ENCODE measurements around the gene FUCA2.
"Not testable (repeated sequence)": the region's sequence is repeated elsewhere in the genome, so short reads cannot be mapped to it uniquely, and the experiment has no call there.

FUCA2 gene

GRCh38 chr6:143485967-143486366 lies 25.6 kb downstream of the FUCA2 start:
- Mint-ChIP-seq H3K36me3 (no peaks in the 10 kb centered on the region), H3K27me3 (no peaks in the 10 kb centered on the region), H3K9me3 (no peaks in the 10 kb centered on the region), H3K4me3 (no peak overlapping the region), H3K27ac (no peak overlapping the region), H3K4me1 (no peaks in the 10 kb centered on the region)

- H3K9me3 Mint-ChIP-seq, result no peaks in the 10 kb centered on the region
- no peak overlapping the region for H3K27ac Mint-ChIP-seq
- no peak overlapping the region for H3K4me3 Mint-ChIP-seq
- H3K4me1 Mint-ChIP-seq, result no peaks in the 10 kb centered on the region
- no peaks in the 10 kb centered on the region for H3K27me3 Mint-ChIP-seq
- H3K36me3 Mint-ChIP-seq, result peaks cover 9% of the 10 kb centered on the region
These were observed 28.9 kb downstream of the FUCA2 start for GRCh38 chr6:143482593-143482992.

GRCh38 chr6:143478479-143479062 lies 32.9 kb downstream of the FUCA2 start:
- no peaks in the 10 kb centered on the region for H3K4me1 Mint-ChIP-seq
- H3K36me3 Mint-ChIP-seq, result peaks cover 32% of the 10 kb centered on the region
- H3K9me3 Mint-ChIP-seq, result no peaks in the 10 kb centered on the region
- H3K4me3 Mint-ChIP-seq, result no peak overlapping the region
- H3K27me3 Mint-ChIP-seq, result no peaks in the 10 kb centered on the region
- H3K27ac Mint-ChIP-seq, result no peak overlapping the region

GRCh38 chr6:143476545-143476944 lies 35.0 kb downstream of the FUCA2 start:
- no peaks in the 10 kb centered on the region for H3K9me3 Mint-ChIP-seq
- peaks cover 44% of the 10 kb centered on the region for H3K36me3 Mint-ChIP-seq
- H3K27ac Mint-ChIP-seq, result no peak overlapping the region
- H3K4me1 Mint-ChIP-seq, result no peaks in the 10 kb centered on the region
- no peaks in the 10 kb centered on the region for H3K27me3 Mint-ChIP-seq
- no peak overlapping the region for H3K4me3 Mint-ChIP-seq

GRCh38 chr6:143471822-143472221 lies 39.7 kb downstream of the FUCA2 start:
- Mint-ChIP-seq H3K9me3 (no peaks in the 10 kb centered on the region), H3K4me3 (no peak overlapping the region), H3K36me3 (peaks cover 54% of the 10 kb centered on the region), H3K27ac (no peak overlapping the region), H3K4me1 (peaks cover 5% of the 10 kb centered on the region), H3K27me3 (no peaks in the 10 kb centered on the region)

GRCh38 chr6:143468823-143469222 lies 42.7 kb downstream of the FUCA2 start:
- H3K27me3 Mint-ChIP-seq, H3K9me3 Mint-ChIP-seq, H3K27ac Mint-ChIP-seq, H3K4me1 Mint-ChIP-seq, H3K4me3 Mint-ChIP-seq: not testable (repeated sequence)
- H3K36me3 Mint-ChIP-seq, result peaks cover 44% of the 10 kb centered on the region

- H3K9me3 Mint-ChIP-seq, result no peaks in the 10 kb centered on the region
- H3K36me3 Mint-ChIP-seq, result peaks cover 40% of the 10 kb centered on the region
- peaks cover 11% of the 10 kb centered on the region for H3K4me1 Mint-ChIP-seq
- H3K27me3 Mint-ChIP-seq, result no peaks in the 10 kb centered on the region
- no peak overlapping the region for H3K4me3 Mint-ChIP-seq
- H3K27ac Mint-ChIP-seq, result no peak overlapping the region
These were observed 43.5 kb downstream of the FUCA2 start for GRCh38 chr6:143468026-143468425.

GRCh38 chr6:143465546-143465945 lies 46.0 kb downstream of the FUCA2 start:
- Mint-ChIP-seq H3K9me3 (no peaks in the 10 kb centered on the region), H3K27me3 (no peaks in the 10 kb centered on the region), H3K4me1 (peaks cover 11% of the 10 kb centered on the region), H3K27ac (no peak overlapping the region), H3K4me3 (no peak overlapping the region), H3K36me3 (peaks cover 35% of the 10 kb centered on the region)

- Mint-ChIP-seq H3K4me1 (peaks cover 38% of the 10 kb centered on the region), H3K4me3 (no peak overlapping the region), H3K36me3 (peaks cover 15% of the 10 kb centered on the region), H3K9me3 (no peaks in the 10 kb centered on the region), H3K27me3 (no peaks in the 10 kb centered on the region), H3K27ac (peak overlapping the region; percentile 41)
These were observed 53.8 kb downstream of the FUCA2 start for GRCh38 chr6:143457563-143458359.

- H3K27me3 Mint-ChIP-seq, result no peaks in the 10 kb centered on the region
- peak overlapping the region; percentile 99 for H3K4me3 Mint-ChIP-seq
- peaks cover 3% of the 10 kb centered on the region for H3K36me3 Mint-ChIP-seq
- H3K27ac Mint-ChIP-seq, result peak overlapping the region; percentile 99
- H3K9me3 Mint-ChIP-seq, result no peaks in the 10 kb centered on the region
- peaks cover 57% of the 10 kb centered on the region for H3K4me1 Mint-ChIP-seq
These were observed 60.0 kb downstream of the FUCA2 start for GRCh38 chr6:143451531-143451930.

GRCh38 chr6:143450453-143451371 lies 60.8 kb downstream of the FUCA2 start, which contains the start of the genes ADAT2 and PEX3:
Gene ADAT2 (minus strand): TSS chr6:143450695. CDS start chr6:143450658, 37 bp downstream.
Gene PEX3 (plus strand): TSS chr6:143450805. CDS start chr6:143451043, 238 bp downstream.
- Mint-ChIP-seq H3K36me3 (peaks cover 3% of the 10 kb centered on the region), H3K4me1 (peaks cover 52% of the 10 kb centered on the region), H3K27me3 (no peaks in the 10 kb centered on the region), H3K9me3 (no peaks in the 10 kb centered on the region), H3K27ac (peak within 1 kb of the TSS; percentile 99), H3K4me3 (peak within 1 kb of the TSS; percentile 99)

- Mint-ChIP-seq H3K36me3 (peaks cover 3% of the 10 kb centered on the region), H3K27ac (peak overlapping the region; percentile 99), H3K27me3 (no peaks in the 10 kb centered on the region), H3K4me1 (peaks cover 51% of the 10 kb centered on the region), H3K9me3 (no peaks in the 10 kb centered on the region), H3K4me3 (peak overlapping the region; percentile 99)
These were observed 61.6 kb downstream of the FUCA2 start for GRCh38 chr6:143449714-143450452.

GRCh38 chr6:143449082-143449713 lies 62.3 kb downstream of the FUCA2 start:
- Mint-ChIP-seq H3K36me3 (peaks cover 4% of the 10 kb centered on the region), H3K4me3 (peak overlapping the region; percentile 99), H3K27ac (peak overlapping the region; percentile 23), H3K4me1 (peaks cover 45% of the 10 kb centered on the region), H3K27me3 (no peaks in the 10 kb centered on the region), H3K9me3 (no peaks in the 10 kb centered on the region)

GRCh38 chr6:143447865-143448264 lies 63.7 kb downstream of the FUCA2 start:
- Mint-ChIP-seq H3K4me1 (peaks cover 41% of the 10 kb centered on the region), H3K36me3 (peaks cover 11% of the 10 kb centered on the region), H3K4me3 (peak overlapping the region; percentile 52)
- H3K9me3 Mint-ChIP-seq, H3K27ac Mint-ChIP-seq, H3K27me3 Mint-ChIP-seq: not testable (repeated sequence)
